IMR-90 (cell line): ENCODE measurements around the gene NOXO1. TPM values are rescaled to one million over a fixed set of nuclear protein-coding genes. Genes with fewer than 3 reads are reported as not detected.

ENCODE experiments used
- ATAC-seq: fragments of 200-7000 bp; cut with Tn5 transposase; 2 replicates; pipeline ENCODE4 v1.9.1; 2020; ENCODE audit warnings: low read depth, mild to moderate bottlenecking, moderate library complexity
- BruUV-seq: library from RNA; stranded (reverse); fragments of 400-500 nt; replicated peaks from 2 replicates; lab custom pipeline; 2021; lab: Mats Ljungman, UMichigan
- CTCF ChIA-PET: fragments of 300-600 bp; formaldehyde crosslinking; extraction: SDS; loops from one replicate; lab custom pipeline; 2021; ENCODE audit warnings: antibody characterized with exemption; lab: Yijun Ruan, JAX
- POLR2A ChIA-PET: fragments of 300-600 bp; sonication (Branson Sonifier 250); formaldehyde crosslinking; loops from one replicate; lab custom pipeline; 2022; ENCODE audit warnings: antibody characterized with exemption; ENCODE audit not compliant: unreplicated experiment; lab: Charles Lee
- DNase-seq: peaks from one replicate; pipeline ENCODE4 v3.0.0; 2013
- H2AFZ ChIP-seq: replicated peaks from 2 replicates; pipeline ENCODE3; 2013; ENCODE audit warnings: low read length, mild to moderate bottlenecking; ENCODE audit not compliant: poor library complexity
- H2AK5ac ChIP-seq: 2 replicates; pipeline ENCODE4 v1.6.1; 2013; ENCODE audit warnings: low read depth, low read length, inconsistent platforms
- H2AK9ac ChIP-seq: replicated peaks from 2 replicates; pipeline ENCODE3; 2013; ENCODE audit warnings: mild to moderate bottlenecking, low read depth, low read length, moderate library complexity; ENCODE audit not compliant: poor library complexity
- H2BK120ac ChIP-seq: 2 replicates; pipeline ENCODE4 v1.6.1; 2013; ENCODE audit warnings: low read depth, low read length, inconsistent platforms
- H2BK15ac ChIP-seq: 3 replicates; pipeline ENCODE4 v1.6.1; 2013; ENCODE audit warnings: low read depth, low read length, inconsistent platforms
- H2BK20ac ChIP-seq: 2 replicates; pipeline ENCODE4 v1.6.1; 2013; ENCODE audit warnings: low read depth, mild to moderate bottlenecking, inconsistent platforms, low read length, moderate library complexity
- H2BK5ac ChIP-seq: 2 replicates; pipeline ENCODE4 v1.6.1; 2013; ENCODE audit warnings: mild to moderate bottlenecking, low read depth, low read length, inconsistent platforms; ENCODE audit not compliant: poor library complexity, severe bottlenecking
- H3K14ac ChIP-seq: replicated peaks from 2 replicates; pipeline ENCODE4 v1.6.1; 2013; ENCODE audit warnings: low read depth, low read length, inconsistent platforms
- H3K18ac ChIP-seq: 2 replicates; pipeline ENCODE4 v1.6.1; 2013; ENCODE audit warnings: low read depth, low read length, control low read depth
- H3K23ac ChIP-seq: 2 replicates; pipeline ENCODE4 v1.6.1; 2013; ENCODE audit warnings: low read depth, low read length, inconsistent platforms
- H3K27ac ChIP-seq: 2 replicates; pipeline ENCODE4 v1.5.1; 2013; ENCODE audit warnings: mild to moderate bottlenecking, control low read depth, low read length; ENCODE audit not compliant: insufficient read depth
- H3K27me3 ChIP-seq: 2 replicates; pipeline ENCODE4 v1.6.1; 2013; ENCODE audit warnings: low read length; ENCODE audit not compliant: control insufficient read depth, insufficient read depth
- H3K36me3 ChIP-seq: 2 replicates; pipeline ENCODE4 v1.6.1; 2013; ENCODE audit warnings: low read length, mixed read lengths; ENCODE audit not compliant: control insufficient read depth, insufficient read depth
- H3K4ac ChIP-seq: 2 replicates; pipeline ENCODE4 v1.6.1; 2013; ENCODE audit warnings: low read depth, low read length, inconsistent platforms
- H3K4me1 ChIP-seq: 2 replicates; pipeline ENCODE4 v1.6.1; 2013; ENCODE audit warnings: low read length, mixed read lengths; ENCODE audit not compliant: control insufficient read depth, insufficient read depth
- H3K4me2 ChIP-seq: 2 replicates; pipeline ENCODE4 v1.6.1; 2013; ENCODE audit warnings: low read depth, mild to moderate bottlenecking, control low read depth, low read length, moderate library complexity
- H3K4me3 ChIP-seq: 2 replicates; pipeline ENCODE4 v1.5.1; 2013; ENCODE audit warnings: low read depth, mild to moderate bottlenecking, control low read depth, low read length, moderate library complexity; ENCODE audit not compliant: insufficient read depth
- H3K56ac ChIP-seq: 2 replicates; pipeline ENCODE4 v1.6.1; 2013; ENCODE audit warnings: low read length, inconsistent platforms; ENCODE audit not compliant: insufficient read depth; ENCODE audit errors: extremely low read depth
- H3K79me1 ChIP-seq, 2 experiments: 2 replicates each; pipeline ENCODE4 v1.6.1; 2013; ENCODE audit warnings: low read length in 2 of 2, inconsistent platforms in 1 of 2, low read depth in 1 of 2
- H3K9ac ChIP-seq: 2 replicates; pipeline ENCODE4 v1.6.1; 2013; ENCODE audit warnings: low read depth, low read length, control low read depth
- H3K9me1 ChIP-seq: 2 replicates; pipeline ENCODE4 v1.6.1; 2013; ENCODE audit warnings: low read length, inconsistent platforms; ENCODE audit not compliant: insufficient read depth
- H3K9me3 ChIP-seq: 2 replicates; pipeline ENCODE4 v1.6.1; 2013; ENCODE audit warnings: low read length; ENCODE audit not compliant: control insufficient read depth, insufficient read depth
- H4K20me1 ChIP-seq: 2 replicates; pipeline ENCODE4 v1.6.1; 2013; ENCODE audit warnings: low read length, inconsistent platforms; ENCODE audit not compliant: insufficient read depth
- H4K5ac ChIP-seq: 2 replicates; pipeline ENCODE4 v1.6.1; 2013; ENCODE audit warnings: mild to moderate bottlenecking, low read depth, low read length, control low read depth
- H4K8ac ChIP-seq, 2 experiments: 2 replicates each; pipeline ENCODE4 v1.6.1; 2013; ENCODE audit warnings: low read depth in 2 of 2, low read length in 2 of 2, control low read depth in 1 of 2, inconsistent platforms in 1 of 2
- H4K91ac ChIP-seq: 2 replicates; pipeline ENCODE4 v1.6.1; 2013; ENCODE audit warnings: low read depth, low read length, inconsistent platforms; ENCODE audit not compliant: insufficient read depth
- CHD1 ChIP-seq: IDR thresholded peaks from 2 replicates; pipeline ENCODE4 v1.6.1; 2012; ENCODE audit warnings: low read depth, low read length, improper control_type of control experiment
- MAFK ChIP-seq: IDR thresholded peaks from 2 replicates; pipeline ENCODE4 v1.6.1; 2012; ENCODE audit warnings: low read depth, low read length, improper control_type of control experiment
- MAZ ChIP-seq: IDR thresholded peaks from 2 replicates; pipeline ENCODE4 v1.6.1; 2012; ENCODE audit warnings: low read depth, mild to moderate bottlenecking, low read length, improper control_type of control experiment, moderate library complexity, borderline replicate concordance
- MXI1 ChIP-seq: IDR thresholded peaks from 2 replicates; pipeline ENCODE4 v1.6.1; 2012; ENCODE audit warnings: low read depth, mild to moderate bottlenecking, low read length, moderate library complexity, borderline replicate concordance
- RCOR1 ChIP-seq: IDR thresholded peaks from 2 replicates; pipeline ENCODE4 v1.6.1; 2012; ENCODE audit warnings: mild to moderate bottlenecking, low read length, improper control_type of control experiment; ENCODE audit not compliant: insufficient replicate concordance
- WGBS, 2 experiments: methylation state at CpG; one replicate each; pipeline versions ENCODE4 v1.1.5 to v1.1.7; 2013; ENCODE audit warnings: missing lambda C conversion rate in 2 of 2; ENCODE audit not compliant: insufficient read length in 1 of 2; ENCODE audit errors: extremely low coverage in 2 of 2; 5-methylcytosine and 5-hydroxymethylcytosine counted together
- dilution Hi-C: fragments of 300-500 bp; cut with HindIII; formaldehyde crosslinking; loops from one replicate; pipeline ENCODE4 v1.14.3; 2018; ENCODE audit warnings: low sequenced_read_pairs; ENCODE audit not compliant: unreplicated experiment
- in situ Hi-C: fragments of 300-500 bp; cut with MboI; formaldehyde crosslinking; loops from 3 replicates; pipeline ENCODE4 v1.14.3; 2019; ENCODE audit warnings: low sequenced_read_pairs, inconsistent platforms, mixed read lengths
- intact Hi-C: fragments of 100-400 bp; cut with micrococcal nuclease; formaldehyde crosslinking; loops from 2 replicates; pipeline ENCODE4 v1.10.0; 2022
- polyA plus RNA-seq, 3 experiments: library from polyadenylated mRNA; depleted of rRNA; stranded (reverse); fragments of >200 nt; gene quantifications; 2 replicates each; pipeline ENCODE4 v1.2.3, GENCODE V29; 2012; ENCODE audit warnings: low replicate concordance in 1 of 3
- total RNA-seq: library from RNA; depleted of rRNA; stranded (reverse); fragments of >200 nt; gene quantifications from 2 replicates; pipeline ENCODE4 v1.2.3, GENCODE V29; 2012

NOXO1 gene
- total and polyA plus RNA-seq, 2 of the 4 experiments (the other 2 are of a cell fraction) = 0.56 TPM; not detected in 1

DNA sequence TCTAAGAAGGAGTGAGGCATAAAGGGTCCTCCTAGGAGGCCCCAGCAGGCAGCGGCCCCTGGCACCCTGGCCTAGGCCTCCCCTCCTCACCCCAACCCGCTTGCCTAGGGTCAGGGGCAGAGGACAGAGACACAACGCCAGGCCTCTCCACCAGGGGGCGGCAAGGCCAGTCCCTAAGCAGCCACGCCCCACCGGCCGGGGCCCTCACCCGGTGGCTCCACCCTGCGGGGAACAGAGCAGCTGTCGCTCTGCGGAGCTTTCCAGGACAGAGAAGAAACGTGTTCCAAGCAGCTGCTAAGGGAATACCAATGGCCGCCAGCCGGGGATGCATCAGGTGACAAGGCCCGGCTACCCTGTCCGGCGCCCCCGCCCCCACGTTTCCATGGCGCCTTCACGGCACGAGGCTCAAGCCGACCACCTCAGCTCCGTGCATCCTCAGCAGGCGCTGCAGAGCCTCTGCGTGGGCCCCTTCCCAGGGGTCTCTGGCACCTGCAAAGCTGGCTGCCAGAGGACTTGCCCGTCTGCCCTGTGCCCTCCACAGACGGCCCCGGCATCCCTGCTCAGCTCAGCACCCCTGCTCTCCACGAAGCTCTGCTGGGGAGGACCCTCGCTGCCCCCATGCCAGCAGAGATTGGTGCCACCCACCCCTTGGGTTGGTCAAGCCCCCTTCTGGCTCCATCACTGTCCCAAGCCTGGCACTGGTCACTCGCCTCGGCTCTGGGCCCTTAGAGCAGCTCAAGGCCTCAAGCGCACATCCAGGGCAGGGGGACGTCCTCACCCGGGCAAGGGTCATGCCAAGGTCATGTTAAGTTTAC, 22.8 kb upstream of the NOXO1 start (continued):
- TF ChIP-seq MAFK = no peak
- TF ChIP-seq MAZ = peak; percentile 61; the same call in 1 of the 2 replicates
- TF ChIP-seq CHD1 = no peak

DNA sequence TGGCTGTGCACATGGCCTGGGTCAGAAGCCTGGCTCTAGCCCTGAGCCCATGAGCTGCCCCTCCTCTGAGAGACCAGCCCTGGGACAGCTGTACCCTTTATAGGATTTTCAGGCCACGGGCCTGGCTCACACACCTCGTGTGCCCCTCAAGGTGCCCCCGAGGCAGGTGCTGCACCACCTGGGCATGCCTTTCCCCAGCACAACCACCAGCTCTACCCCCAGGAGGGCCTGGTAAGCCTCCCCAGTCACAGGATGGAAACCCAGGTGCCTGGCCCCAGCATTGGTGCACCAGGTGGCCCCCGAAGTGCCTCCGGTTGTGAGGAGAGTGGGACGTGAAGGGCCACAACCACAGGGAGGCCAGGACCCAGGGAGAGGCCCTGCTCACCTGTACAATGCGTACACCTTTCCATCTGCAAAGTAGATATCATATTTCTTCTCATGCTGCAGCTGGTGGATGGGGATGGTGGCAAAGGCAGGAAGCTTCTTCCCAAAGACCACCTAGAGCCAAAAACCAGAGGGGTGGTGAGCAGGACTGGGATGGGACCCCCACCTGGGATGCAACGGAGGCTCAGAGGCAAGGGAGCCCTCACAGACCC, 22.1 kb upstream of the NOXO1 start:
- Histone ChIP-seq H3K9me3 (no peaks in the 10 kb centered on the region), H2AFZ (no peak overlapping the region), H4K8ac (no peak overlapping the region), H3K27me3 (no peaks in the 10 kb centered on the region), H3K36me3 (peaks cover 54% of the 10 kb centered on the region), H2BK120ac (no peak overlapping the region), H4K5ac (no peak overlapping the region), H3K4me2 (no peak overlapping the region), H3K9me1 (peaks cover 8% of the 10 kb centered on the region; the same call in 1 of the 2 replicates), H3K18ac (no peak overlapping the region), H3K27ac (no peak overlapping the region), H2BK5ac (no peak overlapping the region), H2AK9ac (no peak overlapping the region), H3K23ac (no peak overlapping the region), H3K4ac (no peak overlapping the region), H3K4me1 (peaks cover 21% of the 10 kb centered on the region), H2BK15ac (no peak overlapping the region), H3K79me1 (peaks cover 10 to 83% of the 10 kb centered on the region in 2 experiments; a peak in 3 of 4 replicates), H4K20me1 (peaks cover 71% of the 10 kb centered on the region), H3K14ac (no peak overlapping the region), H3K56ac (no peak overlapping the region), H2BK20ac (no peak overlapping the region), H3K9ac (no peak overlapping the region), H3K4me3 (no peak overlapping the region), H2AK5ac (peak overlapping the region; percentile 17; the same call in 1 of the 2 replicates), H4K91ac (no peak overlapping the region)
- ChIA-PET CTCF (interaction anchor here (0.9 to 1.7 kb wide), 3 partner anchors 10 to 24 kb away, joined by 3 to 8 read pairs (median 5); no protein-coding TSS in a partner anchor), POLR2A (interaction anchor here (1.0 kb wide), 1 partner anchor 152 kb away, joined by 3 read pairs; the partner anchor contains the start of gene TRAF7)
- TF ChIP-seq MAZ = no peak
- no peak for TF ChIP-seq MXI1
- no peak for TF ChIP-seq RCOR1
- intact Hi-C loops = loop anchor here (5.0 kb wide), 1 partner anchor 139 kb away; no protein-coding TSS in a partner anchor
- 88% methylated on average over 3 of the region's 8 CpGs; no CpG with 5 or more reads in 1 of the 2 experiments for WGBS, 2 experiments
- dilution Hi-C loops = no loop called here
- no peak for ATAC-seq
- no peak for DNase-seq
- no TSS peak for BruUV-seq
- in situ Hi-C loops = no loop called here
